ENCODE results near the gene SLC10A7. TPM values are rescaled to one million over a fixed set of nuclear protein-coding genes. Genes with fewer than 3 reads are reported as not detected.
A peak's percentile ranks its signal among the peaks of the same experiment; 100 is the strongest.

The SLC10A7 gene
- polyA plus RNA-seq, 1 donor = 8.5 TPM

DNA sequence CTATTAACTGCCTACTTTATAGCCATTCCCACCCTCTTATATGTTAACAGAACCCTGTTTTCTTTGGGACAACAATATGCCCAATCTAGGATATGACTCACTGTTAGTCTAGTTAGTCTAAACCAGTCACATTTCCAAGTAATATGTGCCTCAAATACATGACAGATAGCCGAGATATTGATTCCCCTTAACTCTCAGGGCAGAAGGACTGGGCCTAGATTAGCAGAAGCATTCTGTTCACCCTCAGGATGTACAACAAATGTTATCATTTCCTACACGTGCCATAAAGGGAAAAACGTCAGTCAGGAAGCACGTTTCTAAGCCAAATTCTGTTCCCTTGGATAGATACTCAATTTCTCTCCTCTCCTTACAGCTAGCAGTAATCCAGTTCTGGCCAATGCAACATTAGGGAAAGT, 114.1 kb downstream of the SLC10A7 start:
- DNase-seq = peak in 1 of 2 donors; percentile 13
- Histone ChIP-seq H3K27me3 (ENCODE audit: control insufficient read depth, insufficient read depth, low read length) (no peaks in the 10 kb centered on the region), H3K27ac (ENCODE audit: low read length) (no peak overlapping the region), H3K36me3 (ENCODE audit: control insufficient read depth, insufficient read depth, low read length) (no peaks in the 10 kb centered on the region), H3K4me3 (ENCODE audit: low read length) (no peak overlapping the region), H3K9me3 (ENCODE audit: control insufficient read depth, low read depth, low read length) (no peaks in the 10 kb centered on the region), H3K4me1 (ENCODE audit: control insufficient read depth, insufficient read depth, low read length) (no peaks in the 10 kb centered on the region)
- WGBS (ENCODE audit: insufficient coverage, low lambda C conversion rate) = 80% methylated on average over 1 of the region's 4 CpGs

DNA sequence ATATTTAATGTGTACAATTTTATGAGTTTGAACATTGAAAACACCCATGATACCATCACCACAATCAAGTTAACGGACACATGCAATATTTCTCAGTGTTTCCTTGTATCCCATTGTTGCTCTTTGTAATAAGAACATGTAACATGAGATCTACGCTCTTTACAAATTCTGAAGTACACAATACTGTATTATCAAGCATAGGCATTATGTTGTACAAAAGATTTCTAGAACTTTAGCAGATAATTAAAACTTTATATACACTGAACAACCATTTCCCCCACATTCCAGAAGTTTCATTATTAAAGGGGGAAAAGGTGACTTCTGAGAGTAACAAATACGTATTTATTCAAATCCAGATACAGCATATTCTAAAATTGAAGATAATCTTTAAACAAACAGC, 114.5 kb downstream of the SLC10A7 start:
- no peaks in the 10 kb centered on the region for H3K36me3 ChIP-seq (ENCODE audit: control insufficient read depth, insufficient read depth, low read length)
- DNase-seq = no peak
- H3K9me3 ChIP-seq (ENCODE audit: control insufficient read depth, low read depth, low read length) = no peaks in the 10 kb centered on the region
- 71% methylated on average over 2 of the region's 3 CpGs for WGBS (ENCODE audit: insufficient coverage, low lambda C conversion rate)
- no peak overlapping the region for H3K27ac ChIP-seq (ENCODE audit: low read length)
- no peak overlapping the region for H3K4me3 ChIP-seq (ENCODE audit: low read length)
- no peaks in the 10 kb centered on the region for H3K4me1 ChIP-seq (ENCODE audit: control insufficient read depth, insufficient read depth, low read length)
- H3K27me3 ChIP-seq (ENCODE audit: control insufficient read depth, insufficient read depth, low read length) = no peaks in the 10 kb centered on the region

DNA sequence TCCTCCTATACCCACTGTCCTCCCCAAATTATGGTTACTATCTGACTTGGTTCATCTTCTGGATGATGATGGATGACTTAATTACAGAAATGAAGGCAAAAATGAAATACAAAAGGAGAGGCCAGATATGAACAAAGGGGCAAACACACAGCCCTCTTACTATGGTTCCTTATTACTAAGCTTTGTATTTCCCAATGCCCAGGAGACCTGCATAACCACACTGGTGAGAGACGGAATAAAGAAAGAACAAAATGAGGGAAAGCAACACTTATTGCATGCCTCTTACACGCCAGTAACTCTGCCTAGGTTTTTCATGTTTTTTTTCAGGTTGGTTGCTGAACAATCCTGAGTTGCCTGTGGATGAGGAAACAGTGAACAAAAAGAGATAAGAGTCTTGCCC, 120.5 kb downstream of the SLC10A7 start:
- Histone ChIP-seq H3K4me1 (ENCODE audit: control insufficient read depth, insufficient read depth, low read length) (no peaks in the 10 kb centered on the region), H3K4me3 (ENCODE audit: low read length) (no peak overlapping the region), H3K27ac (ENCODE audit: low read length) (no peak overlapping the region), H3K36me3 (ENCODE audit: control insufficient read depth, insufficient read depth, low read length) (no peaks in the 10 kb centered on the region), H3K9me3 (ENCODE audit: control insufficient read depth, low read depth, low read length) (no peaks in the 10 kb centered on the region), H3K27me3 (ENCODE audit: control insufficient read depth, insufficient read depth, low read length) (no peaks in the 10 kb centered on the region)
- WGBS (ENCODE audit: insufficient coverage, low lambda C conversion rate) = 92% methylated on average over 2 of the region's 2 CpGs
- DNase-seq = no peak

DNA sequence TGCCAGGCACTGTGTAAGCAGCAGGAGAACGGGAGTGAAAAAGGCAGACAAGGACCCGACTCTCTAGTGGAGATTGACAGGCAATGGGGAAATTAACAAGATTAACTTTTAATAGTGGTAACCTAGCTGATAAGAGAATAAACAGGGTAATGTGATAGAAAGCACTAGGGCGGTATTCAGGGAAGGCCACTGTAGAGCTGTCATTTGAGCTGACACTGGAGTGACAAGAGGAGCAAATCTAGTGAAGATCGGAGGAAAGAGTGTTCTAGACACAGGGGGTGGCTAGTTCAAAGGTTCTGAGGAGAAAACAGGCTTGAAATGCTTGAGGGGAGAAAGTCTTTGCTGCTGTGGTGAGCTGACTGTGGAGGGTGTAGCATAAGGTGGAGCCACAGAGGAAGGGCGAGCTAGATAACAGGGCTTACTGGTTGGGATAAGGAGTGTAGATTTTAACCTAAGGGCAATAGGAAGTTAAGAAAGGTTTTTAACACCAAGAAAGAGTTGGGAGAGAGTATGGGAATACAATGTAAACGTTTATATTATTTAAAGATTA, 122.8 kb downstream of the SLC10A7 start:
- Histone ChIP-seq H3K27me3 (ENCODE audit: control insufficient read depth, insufficient read depth, low read length) (no peaks in the 10 kb centered on the region), H3K9me3 (ENCODE audit: control insufficient read depth, low read depth, low read length) (no peaks in the 10 kb centered on the region), H3K4me1 (ENCODE audit: control insufficient read depth, insufficient read depth, low read length) (no peaks in the 10 kb centered on the region), H3K36me3 (ENCODE audit: control insufficient read depth, insufficient read depth, low read length) (no peaks in the 10 kb centered on the region), H3K27ac (ENCODE audit: low read length) (no peak overlapping the region), H3K4me3 (ENCODE audit: low read length) (no peak overlapping the region)
- WGBS (ENCODE audit: insufficient coverage, low lambda C conversion rate) = 16% methylated on average over 3 of the region's 6 CpGs
- peak in 1 of 2 donors; percentile 15 for DNase-seq

DNA sequence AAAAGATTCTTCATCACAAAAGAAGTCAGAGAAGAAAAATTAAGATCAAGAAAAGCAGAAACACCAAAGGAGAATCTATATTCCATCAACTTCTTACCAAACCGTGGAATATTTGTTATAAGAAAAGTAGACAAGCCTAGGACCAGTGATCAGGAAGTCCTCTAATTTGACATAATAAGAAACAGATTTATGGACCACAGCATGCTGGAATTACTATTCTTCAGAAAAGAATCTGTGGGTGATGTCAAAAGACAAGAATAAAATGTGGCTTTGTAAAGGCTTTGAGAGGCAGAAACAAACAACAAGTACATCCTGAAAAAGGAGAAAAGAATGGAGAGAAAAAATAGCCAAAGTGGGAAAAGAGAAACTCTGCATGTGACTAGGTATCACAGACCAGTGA, 123.3 kb downstream of the SLC10A7 start:
- no peaks in the 10 kb centered on the region for H3K36me3 ChIP-seq (ENCODE audit: control insufficient read depth, insufficient read depth, low read length)
- H3K9me3 ChIP-seq (ENCODE audit: control insufficient read depth, low read depth, low read length) = no peaks in the 10 kb centered on the region
- H3K4me3 ChIP-seq (ENCODE audit: low read length) = no peak overlapping the region
- no CpG with 5 or more reads among the region's 1 CpG for WGBS (ENCODE audit: insufficient coverage, low lambda C conversion rate)
- H3K4me1 ChIP-seq (ENCODE audit: control insufficient read depth, insufficient read depth, low read length) = no peaks in the 10 kb centered on the region
- no peaks in the 10 kb centered on the region for H3K27me3 ChIP-seq (ENCODE audit: control insufficient read depth, insufficient read depth, low read length)
- DNase-seq = no peak
- H3K27ac ChIP-seq (ENCODE audit: low read length) = no peak overlapping the region

DNA sequence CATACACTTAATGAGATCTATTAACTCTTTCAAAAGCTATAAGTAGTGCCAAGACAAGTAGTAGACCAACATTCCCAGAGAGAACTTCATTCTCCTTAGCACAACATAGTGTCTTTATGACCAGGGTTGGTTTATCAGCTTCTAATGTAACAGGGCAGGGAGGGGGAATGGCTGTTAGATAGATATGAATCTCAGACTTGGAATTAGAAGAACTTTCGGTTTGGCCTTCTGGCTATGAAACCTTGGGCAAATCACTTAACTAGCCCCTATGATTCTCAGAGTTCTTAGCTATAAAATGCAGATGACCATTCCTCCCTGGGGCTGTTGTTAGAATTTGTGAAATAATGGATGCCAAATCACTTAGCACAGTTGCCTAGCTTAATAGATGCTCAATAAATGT, 132.2 kb downstream of the SLC10A7 start:
- no peak overlapping the region for H3K4me3 ChIP-seq (ENCODE audit: low read length)
- WGBS (ENCODE audit: insufficient coverage, low lambda C conversion rate) = no CpG with 5 or more reads among the region's 1 CpG
- H3K27ac ChIP-seq (ENCODE audit: low read length) = no peak overlapping the region
- H3K4me1 ChIP-seq (ENCODE audit: control insufficient read depth, insufficient read depth, low read length) = no peaks in the 10 kb centered on the region
- H3K9me3 ChIP-seq (ENCODE audit: control insufficient read depth, low read depth, low read length) = no peaks in the 10 kb centered on the region
- DNase-seq = no peak
- no peaks in the 10 kb centered on the region for H3K27me3 ChIP-seq (ENCODE audit: control insufficient read depth, insufficient read depth, low read length)
- H3K36me3 ChIP-seq (ENCODE audit: control insufficient read depth, insufficient read depth, low read length) = no peaks in the 10 kb centered on the region

DNA sequence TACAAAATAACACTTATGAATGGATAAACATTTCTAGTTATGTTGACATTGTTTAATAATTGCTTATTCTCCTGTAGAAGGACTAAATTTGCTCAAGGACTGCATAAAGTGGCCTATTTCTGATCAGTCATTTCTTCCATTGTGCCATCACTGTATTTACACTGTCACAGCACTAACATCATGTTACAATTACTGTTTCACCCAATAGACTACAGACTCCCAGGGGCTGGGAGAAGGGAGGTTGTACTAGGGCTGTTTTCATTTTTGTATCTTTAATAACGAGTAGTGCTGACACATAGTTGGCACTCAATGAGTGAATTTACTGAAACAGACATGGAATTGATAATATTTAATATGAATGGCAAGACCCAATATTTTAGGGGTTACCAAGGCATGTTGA, 139.5 kb downstream of the SLC10A7 start:
- Histone ChIP-seq H3K9me3 (ENCODE audit: control insufficient read depth, low read depth, low read length) (no peaks in the 10 kb centered on the region), H3K27ac (ENCODE audit: low read length) (no peak overlapping the region), H3K36me3 (ENCODE audit: control insufficient read depth, insufficient read depth, low read length) (no peaks in the 10 kb centered on the region), H3K4me3 (ENCODE audit: low read length) (no peak overlapping the region), H3K27me3 (ENCODE audit: control insufficient read depth, insufficient read depth, low read length) (no peaks in the 10 kb centered on the region), H3K4me1 (ENCODE audit: control insufficient read depth, insufficient read depth, low read length) (no peaks in the 10 kb centered on the region)
- WGBS (ENCODE audit: insufficient coverage, low lambda C conversion rate) = no CpG with 5 or more reads among the region's 1 CpG
- no peak for DNase-seq

DNA sequence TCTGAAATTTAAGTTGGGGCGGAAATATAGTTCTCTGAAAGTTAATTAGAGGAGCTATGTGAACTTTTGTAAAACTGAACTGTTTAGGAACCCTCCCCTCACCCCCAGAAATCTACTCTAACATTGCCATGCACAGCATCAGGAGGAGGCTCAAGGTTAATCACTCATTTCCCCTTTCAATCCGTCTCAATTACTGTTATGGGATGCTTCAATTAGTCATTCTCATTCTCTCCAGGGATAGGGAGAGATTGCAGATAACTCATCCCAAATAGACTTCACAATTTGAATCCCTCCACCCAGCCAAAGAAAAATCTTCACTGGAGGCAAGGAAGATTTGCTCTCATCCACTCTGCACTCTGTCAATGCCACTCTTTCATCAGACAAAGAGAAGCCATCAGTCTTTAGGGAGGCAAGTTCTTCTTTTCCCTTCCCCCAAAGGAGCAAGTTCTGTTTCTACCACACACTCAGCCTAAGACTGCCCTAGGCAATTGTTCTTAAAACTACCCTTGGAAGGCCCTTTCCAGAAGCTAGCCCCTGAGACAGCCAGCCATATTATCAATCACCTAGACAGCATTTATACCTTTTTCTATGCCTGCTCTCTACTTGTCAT, 140.4 kb downstream of the SLC10A7 start:
- no peaks in the 10 kb centered on the region for H3K9me3 ChIP-seq (ENCODE audit: control insufficient read depth, low read depth, low read length)

DNA sequence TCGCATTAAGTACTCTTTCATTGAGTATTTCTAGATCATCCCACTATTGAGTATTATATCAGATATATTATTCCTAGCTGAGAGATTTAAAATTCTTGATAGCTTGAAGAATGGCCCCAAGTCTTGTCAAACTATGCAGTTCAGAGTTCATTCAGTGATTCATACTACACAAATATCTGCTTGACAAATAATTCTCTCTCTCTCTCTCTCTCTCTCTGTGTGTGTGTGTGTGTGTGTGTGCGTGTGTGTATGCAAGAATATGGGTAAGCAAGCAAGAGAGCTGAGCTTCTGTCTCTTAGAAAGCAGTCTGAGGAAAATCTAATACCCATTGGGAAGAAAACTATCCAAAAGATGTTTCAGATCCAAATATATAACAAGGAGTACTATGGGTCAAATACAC, 142.0 kb downstream of the SLC10A7 start:
- no peaks in the 10 kb centered on the region for H3K9me3 ChIP-seq (ENCODE audit: control insufficient read depth, low read depth, low read length)
- no peaks in the 10 kb centered on the region for H3K27me3 ChIP-seq (ENCODE audit: control insufficient read depth, insufficient read depth, low read length)
- WGBS (ENCODE audit: insufficient coverage, low lambda C conversion rate) = 86% methylated on average over 1 of the region's 2 CpGs
- H3K4me3 ChIP-seq (ENCODE audit: low read length) = no peak overlapping the region
- H3K4me1 ChIP-seq (ENCODE audit: control insufficient read depth, insufficient read depth, low read length) = no peaks in the 10 kb centered on the region
- no peaks in the 10 kb centered on the region for H3K36me3 ChIP-seq (ENCODE audit: control insufficient read depth, insufficient read depth, low read length)
- H3K27ac ChIP-seq (ENCODE audit: low read length) = no peak overlapping the region
- DNase-seq = no peak

More for the DNA sequence above, 140.4 kb downstream of the SLC10A7 start:
- WGBS (ENCODE audit: insufficient coverage, low lambda C conversion rate) = no CpG with 5 or more reads among the region's 2 CpGs
- H3K4me3 ChIP-seq (ENCODE audit: low read length) = no peak overlapping the region
- H3K36me3 ChIP-seq (ENCODE audit: control insufficient read depth, insufficient read depth, low read length) = no peaks in the 10 kb centered on the region
- H3K27ac ChIP-seq (ENCODE audit: low read length) = no peak overlapping the region
- no peaks in the 10 kb centered on the region for H3K27me3 ChIP-seq (ENCODE audit: control insufficient read depth, insufficient read depth, low read length)
- no peaks in the 10 kb centered on the region for H3K4me1 ChIP-seq (ENCODE audit: control insufficient read depth, insufficient read depth, low read length)
- DNase-seq = no peak

DNA sequence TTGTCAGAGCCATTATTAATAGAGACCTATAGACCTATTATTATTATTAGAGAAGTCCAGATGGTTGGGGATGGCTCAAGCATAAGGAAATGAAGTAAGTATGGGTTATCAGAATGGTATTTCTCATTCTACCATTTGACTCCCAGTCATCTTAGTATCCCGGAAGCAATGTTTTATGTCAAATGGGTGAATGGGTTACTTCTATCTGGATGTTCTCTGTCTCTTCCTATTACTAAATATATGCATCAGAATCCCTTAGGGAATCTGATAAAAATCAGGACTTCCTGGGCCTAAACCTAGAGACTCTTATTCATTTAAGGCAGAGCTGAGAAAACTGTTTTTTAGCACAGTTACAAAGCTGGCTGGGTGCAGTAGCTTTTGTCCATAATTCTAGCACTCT, 149.9 kb downstream of the SLC10A7 start:
- DNase-seq = no peak
- Histone ChIP-seq H3K4me1 (ENCODE audit: control insufficient read depth, insufficient read depth, low read length) (no peaks in the 10 kb centered on the region), H3K9me3 (ENCODE audit: control insufficient read depth, low read depth, low read length) (no peaks in the 10 kb centered on the region), H3K36me3 (ENCODE audit: control insufficient read depth, insufficient read depth, low read length) (no peaks in the 10 kb centered on the region), H3K27ac (ENCODE audit: low read length) (no peak overlapping the region), H3K4me3 (ENCODE audit: low read length) (no peak overlapping the region), H3K27me3 (ENCODE audit: control insufficient read depth, insufficient read depth, low read length) (no peaks in the 10 kb centered on the region)
- WGBS (ENCODE audit: insufficient coverage, low lambda C conversion rate) = no CpG with 5 or more reads among the region's 1 CpG

DNA sequence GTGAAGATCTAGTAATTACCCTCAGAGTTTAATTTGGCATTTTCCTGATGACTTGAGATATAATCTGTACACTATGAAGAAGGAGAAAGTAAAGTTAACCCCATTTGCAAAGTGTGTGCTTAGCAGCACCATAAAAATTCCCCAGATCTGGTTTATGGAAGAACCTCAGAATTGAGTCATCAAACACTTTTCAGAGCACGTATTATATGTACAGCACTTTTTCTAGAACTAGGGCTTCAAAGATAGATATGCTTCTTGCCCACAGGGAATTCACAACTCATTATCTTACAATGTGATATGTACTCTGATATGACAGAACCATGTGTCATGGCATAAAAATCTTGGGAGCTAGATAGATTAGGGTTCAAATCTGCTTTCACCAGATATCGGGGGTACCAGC, 150.9 kb downstream of the SLC10A7 start:
- H3K27ac ChIP-seq (ENCODE audit: low read length) = no peak overlapping the region
- H3K9me3 ChIP-seq (ENCODE audit: control insufficient read depth, low read depth, low read length) = no peaks in the 10 kb centered on the region
- H3K4me1 ChIP-seq (ENCODE audit: control insufficient read depth, insufficient read depth, low read length) = no peaks in the 10 kb centered on the region
- no peak overlapping the region for H3K4me3 ChIP-seq (ENCODE audit: low read length)
- no peaks in the 10 kb centered on the region for H3K27me3 ChIP-seq (ENCODE audit: control insufficient read depth, insufficient read depth, low read length)
- H3K36me3 ChIP-seq (ENCODE audit: control insufficient read depth, insufficient read depth, low read length) = no peaks in the 10 kb centered on the region
- WGBS (ENCODE audit: insufficient coverage, low lambda C conversion rate) = no CpG with 5 or more reads among the region's 2 CpGs
- no peak for DNase-seq
